GM18907 (cell line): ENCODE measurements around the gene GCC1.

ENCODE experiments used
- ATAC-seq: cut with Tn5 transposase; IDR thresholded peaks from one replicate; pipeline ENCODE4 v1.9.1; 2021; ENCODE audit warnings: mild to moderate bottlenecking, moderate library complexity; ENCODE audit not compliant: unreplicated experiment

GCC1 gene

DNA sequence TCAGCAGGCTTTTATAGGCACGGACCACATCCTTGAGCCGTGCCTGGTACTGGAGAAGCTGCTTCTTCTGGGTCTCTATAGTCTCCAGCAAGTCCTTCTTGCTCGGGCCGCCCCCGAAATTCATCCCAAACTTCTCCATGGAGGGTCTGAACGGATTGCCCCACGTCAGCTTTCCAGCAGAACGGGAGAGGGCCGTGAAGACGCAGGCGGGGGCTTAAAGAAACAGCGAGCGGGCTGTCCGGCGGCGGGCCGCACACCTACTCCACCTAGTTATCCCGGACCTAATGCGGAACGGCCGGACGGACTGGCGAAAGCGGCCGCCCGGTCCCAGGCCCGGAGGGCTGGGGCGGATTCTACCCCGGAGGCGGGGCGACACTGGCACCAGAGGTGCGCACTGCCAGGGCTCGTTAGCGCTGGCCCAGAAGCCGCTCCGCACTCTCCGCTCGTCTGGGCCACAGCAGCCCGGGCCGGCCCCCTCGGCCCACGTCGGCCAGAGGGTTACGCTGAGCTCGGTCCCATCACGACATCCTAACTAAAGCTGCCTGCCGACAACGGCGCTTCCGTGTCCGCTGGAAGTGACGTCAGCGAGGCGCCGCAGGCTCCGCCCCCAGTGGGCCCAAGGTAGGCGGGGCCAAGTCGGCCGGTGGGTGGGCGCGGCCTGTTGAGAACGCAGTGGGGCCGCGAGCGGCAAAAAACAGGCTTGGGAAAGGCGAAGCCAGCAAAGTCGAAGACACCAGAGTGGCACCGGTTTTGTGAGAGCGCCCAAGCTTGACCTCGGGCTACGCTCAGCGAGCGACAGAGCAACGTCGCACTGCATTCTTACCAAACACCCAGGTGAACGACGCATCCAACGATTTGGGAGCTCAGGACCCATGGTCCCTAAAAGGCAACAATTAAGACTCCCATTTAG is at the start of gene GCC1:
Gene GCC1, minus strand, starts transcription at position 553 of the 910 bp plus-strand sequence. Its CDS starts 414 bp downstream, at position 139.
- ATAC-seq, result peak; percentile 88

DNA sequence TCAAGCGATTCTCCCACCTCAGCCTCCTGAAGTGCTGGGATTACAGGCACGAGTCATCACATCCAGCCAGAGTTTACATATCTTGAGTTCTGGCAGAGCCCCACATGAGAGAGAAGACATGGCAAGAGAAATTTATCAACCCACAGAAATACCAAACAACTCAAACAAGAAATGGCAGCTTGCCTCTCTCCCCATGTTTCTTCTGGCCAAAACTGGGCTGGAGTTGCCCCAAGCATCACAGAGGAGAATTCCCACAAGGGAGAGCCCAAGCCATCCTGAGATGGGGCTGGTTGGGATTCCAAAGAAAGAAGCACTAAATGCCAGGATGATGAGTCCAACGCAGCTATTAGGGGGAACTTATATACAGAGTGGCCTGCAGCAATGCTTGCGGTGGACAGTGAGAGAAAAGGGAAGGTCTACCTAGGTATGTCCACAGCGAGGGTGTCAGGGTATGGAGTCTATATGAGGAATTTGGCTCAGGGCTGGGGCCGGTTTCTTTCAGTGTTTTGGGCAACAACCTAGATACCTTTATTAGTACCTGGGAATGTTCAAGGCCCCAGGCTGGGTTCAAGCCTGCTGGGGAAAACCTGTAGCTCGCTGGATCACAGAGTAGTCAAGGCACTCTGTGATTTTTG is 47.0 kb upstream of the GCC1 start:
- no peak for ATAC-seq

- peak; percentile 67 for ATAC-seq
Observed at GRCh38 chr7:127629268-127629854, 44.0 kb upstream of the GCC1 start.

GRCh38 chr7:127628445-127628844 is 43.0 kb upstream of the GCC1 start:
- no peak for ATAC-seq

DNA sequence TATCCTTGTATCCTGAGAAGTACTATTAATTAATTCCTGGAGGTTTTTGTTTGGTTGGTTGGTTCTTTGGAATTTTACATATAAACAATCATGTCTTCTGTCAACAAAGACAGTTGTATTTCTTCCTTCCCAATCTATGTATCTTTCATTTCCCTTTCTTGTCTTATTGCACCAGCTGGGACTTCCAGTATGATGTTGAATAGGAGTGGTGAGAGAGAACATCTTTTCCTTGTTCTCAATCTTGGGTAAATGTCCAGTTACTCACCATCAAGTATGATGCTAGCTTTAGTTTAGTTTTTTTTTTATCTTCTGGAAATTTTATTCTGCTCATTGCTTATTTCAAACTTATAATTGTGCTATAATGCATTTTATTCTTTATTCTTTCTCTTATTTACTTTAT is 39.9 kb upstream of the GCC1 start:
- no peak for ATAC-seq

DNA sequence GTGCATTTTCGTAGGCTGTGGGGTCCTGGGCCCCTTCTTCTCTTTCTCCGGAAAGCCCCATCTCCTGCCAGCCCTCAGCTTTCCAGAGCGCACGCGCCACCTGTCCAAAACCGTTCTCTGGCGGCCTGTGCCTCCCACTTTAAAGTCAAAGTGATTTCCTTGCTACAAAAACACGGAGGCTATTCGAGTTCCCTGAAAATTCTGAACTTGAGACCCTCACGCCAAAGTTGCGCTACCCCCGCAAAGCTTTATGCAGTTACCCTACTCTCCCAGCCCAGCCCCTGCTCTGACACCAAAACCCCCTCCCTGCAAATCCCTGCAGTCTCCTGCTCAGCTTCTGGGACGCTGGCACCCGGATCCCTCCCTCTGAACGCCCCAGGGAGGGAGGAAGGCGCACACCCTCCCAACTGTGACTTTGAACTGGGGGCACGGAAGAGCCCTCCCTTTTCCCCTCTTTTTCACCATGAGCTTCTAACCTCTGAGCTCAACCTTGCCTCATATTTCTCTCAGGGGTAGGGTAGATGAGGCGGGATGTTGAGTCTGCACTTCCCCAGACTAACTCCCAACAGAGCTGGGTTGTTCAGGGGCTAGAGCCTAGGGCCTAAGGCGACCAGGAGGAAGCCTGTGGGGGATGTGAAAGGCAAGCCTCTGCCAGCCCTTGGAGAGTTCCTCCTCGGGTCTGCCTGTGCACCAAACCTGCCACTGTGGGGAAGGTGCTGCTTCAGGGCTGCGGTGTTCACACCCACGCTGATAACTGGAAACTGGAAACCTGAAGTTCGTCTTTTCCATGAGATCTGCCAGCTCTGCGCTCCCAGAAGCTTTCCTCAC is 35.2 kb upstream of the GCC1 start:
- ATAC-seq, result peak; percentile 51

- no peak for ATAC-seq
Observed at GRCh38 chr7:127619681-127620405, 34.4 kb upstream of the GCC1 start.

- no peak for ATAC-seq
Observed at GRCh38 chr7:127618775-127619174, 33.4 kb upstream of the GCC1 start.

GRCh38 chr7:127618042-127618441 is 32.6 kb upstream of the GCC1 start, which contains the start of gene PAX4:
TSS of gene PAX4 (minus strand) at chr7:127618142. CDS start at chr7:127615928, 2,214 bp downstream.
- no peak for ATAC-seq

- ATAC-seq, result no peak
Observed at GRCh38 chr7:127616724-127617123, 31.3 kb upstream of the GCC1 start.

GRCh38 chr7:127612263-127612662 is 26.9 kb upstream of the GCC1 start:
- no peak for ATAC-seq

DNA sequence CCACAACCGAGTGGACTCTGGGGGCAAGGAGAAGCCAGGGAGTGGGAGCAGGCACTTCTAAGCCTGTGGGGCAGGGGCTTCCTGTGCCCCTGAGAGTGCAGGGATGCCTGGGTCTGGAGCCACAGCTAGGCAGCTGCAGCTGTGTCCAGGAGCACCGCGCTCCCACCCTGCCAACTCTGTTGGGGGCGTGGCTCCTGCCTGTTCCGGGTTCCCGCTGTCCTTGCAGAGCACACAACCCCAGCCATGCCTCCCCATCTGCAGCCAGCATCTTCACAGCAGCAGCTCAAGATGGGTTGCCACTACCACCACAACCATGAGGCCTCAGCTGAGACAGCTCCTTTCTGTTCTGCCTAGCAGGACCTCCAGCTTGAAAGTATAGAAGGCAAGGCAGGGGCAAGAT is 23.9 kb upstream of the GCC1 start:
- ATAC-seq, result no peak

- ATAC-seq, result no peak
Observed at GRCh38 chr7:127608446-127608845, 23.1 kb upstream of the GCC1 start.

DNA sequence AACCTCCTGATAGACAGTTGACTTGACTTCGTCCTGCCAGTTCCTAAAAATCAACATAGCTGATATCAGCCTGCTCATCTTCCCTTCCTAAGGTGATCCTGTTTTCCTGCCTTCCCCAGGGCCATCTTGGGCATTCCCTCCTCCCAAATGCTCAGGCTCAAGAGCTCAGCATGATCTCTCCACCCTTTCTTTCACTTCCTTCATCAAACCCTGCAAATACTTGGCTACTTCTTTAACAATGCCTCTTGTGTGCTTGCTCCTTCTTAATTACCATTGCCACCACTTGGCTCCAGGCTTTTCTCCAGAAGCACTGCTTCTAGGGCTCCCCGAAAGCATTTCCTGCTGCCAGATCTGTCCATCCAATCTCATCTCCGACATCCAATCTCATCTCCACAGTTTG is 15.5 kb upstream of the GCC1 start:
- ATAC-seq, result no peak

GRCh38 chr7:127598318-127598717 is 12.9 kb upstream of the GCC1 start:
- no peak for ATAC-seq

DNA sequence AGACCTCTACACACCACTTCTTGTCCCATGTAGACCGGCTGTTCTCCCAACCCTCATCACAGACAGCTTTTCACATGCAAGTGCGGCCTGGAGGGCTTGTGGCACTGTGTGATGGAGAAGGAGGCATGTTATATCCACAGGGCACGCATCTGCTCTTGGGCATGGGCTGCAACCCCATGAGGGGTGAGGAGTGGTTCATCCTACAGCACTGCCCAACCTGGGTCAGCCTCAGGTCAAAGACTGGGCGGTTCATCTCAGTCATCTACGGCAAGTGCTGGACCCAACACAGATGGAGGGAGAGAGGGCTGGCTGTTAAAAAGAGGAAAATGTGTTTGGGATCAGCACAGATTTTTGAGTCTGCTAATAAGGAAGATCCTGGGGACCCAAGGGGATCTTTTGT is 10.3 kb upstream of the GCC1 start:
- no peak for ATAC-seq

- peak; percentile 61 for ATAC-seq
Observed at GRCh38 chr7:127594490-127594889, 9.1 kb upstream of the GCC1 start.

DNA sequence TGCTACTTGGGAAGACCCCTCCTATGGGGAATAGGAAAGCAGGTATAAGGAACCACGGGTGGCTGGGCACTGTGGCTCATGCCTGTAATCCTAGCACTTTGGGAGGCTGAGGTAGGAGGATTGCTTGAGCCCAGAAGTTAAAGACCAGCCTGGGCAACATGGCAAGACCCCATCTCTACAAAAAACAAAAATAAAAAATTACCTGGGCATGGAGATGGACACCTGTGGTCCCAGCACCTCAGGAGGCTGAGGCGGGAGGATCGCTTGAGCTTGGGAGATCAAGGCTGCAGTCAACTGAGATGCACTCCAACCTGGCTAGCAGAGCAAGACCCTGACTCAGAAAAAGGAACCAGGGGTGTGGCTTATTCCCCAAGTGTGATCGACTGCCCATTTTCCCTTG is 7.2 kb upstream of the GCC1 start:
- ATAC-seq, result no peak

DNA sequence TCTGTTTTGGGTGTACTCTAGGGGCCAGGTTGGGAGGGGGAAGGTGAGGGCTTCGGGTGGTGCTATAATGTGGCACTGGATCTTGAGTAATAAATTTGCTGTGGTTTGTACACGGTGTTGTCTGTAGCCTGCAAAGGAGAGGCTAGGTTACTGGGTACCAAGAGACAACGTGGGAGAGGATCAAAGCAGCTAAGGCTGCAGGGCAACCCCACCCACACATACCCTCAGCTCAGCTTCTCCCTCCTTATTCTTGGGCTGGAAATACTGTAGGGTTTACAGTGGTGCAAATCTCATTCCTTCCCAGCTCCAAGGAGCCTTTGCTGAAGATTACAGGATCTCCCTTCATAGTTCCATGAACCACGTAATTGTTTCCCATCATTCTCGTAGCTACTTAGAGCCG is 6.2 kb upstream of the GCC1 start:
- ATAC-seq, result no peak

DNA sequence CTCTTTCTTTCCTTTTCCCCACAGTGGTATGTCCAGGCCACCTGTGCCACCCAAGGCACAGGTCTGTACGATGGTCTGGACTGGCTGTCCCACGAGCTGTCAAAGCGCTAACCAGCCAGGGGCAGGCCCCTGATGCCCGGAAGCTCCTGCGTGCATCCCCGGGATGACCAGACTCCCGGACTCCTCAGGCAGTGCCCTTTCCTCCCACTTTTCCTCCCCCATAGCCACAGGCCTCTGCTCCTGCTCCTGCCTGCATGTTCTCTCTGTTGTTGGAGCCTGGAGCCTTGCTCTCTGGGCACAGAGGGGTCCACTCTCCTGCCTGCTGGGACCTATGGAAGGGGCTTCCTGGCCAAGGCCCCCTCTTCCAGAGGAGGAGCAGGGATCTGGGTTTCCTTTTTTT is 5.8 kb upstream of the GCC1 start:
- ATAC-seq, result no peak
